Measurements from ENCODE around the gene ELSPBP1.

- TF ChIP-seq SPI1 (IDR thresholded peaks at IDR 0.05; ENCODE audit: low read depth, low read length) = no peak
- TF ChIP-seq POLR2AphosphoS5 (IDR thresholded peaks at IDR 0.05; ENCODE audit: low read depth, low read length) = no peak
- no peak for TF ChIP-seq POLR2A (IDR thresholded peaks at IDR 0.05; ENCODE audit: low read depth, low read length)
Observed at GRCh38 chr19:47992070-47992469, 2.4 kb upstream of the ELSPBP1 start, which contains the start of gene BSPH1.

Data from GM12891 (cell line).